ENCODE data around the gene THADA.

THADA gene

DNA sequence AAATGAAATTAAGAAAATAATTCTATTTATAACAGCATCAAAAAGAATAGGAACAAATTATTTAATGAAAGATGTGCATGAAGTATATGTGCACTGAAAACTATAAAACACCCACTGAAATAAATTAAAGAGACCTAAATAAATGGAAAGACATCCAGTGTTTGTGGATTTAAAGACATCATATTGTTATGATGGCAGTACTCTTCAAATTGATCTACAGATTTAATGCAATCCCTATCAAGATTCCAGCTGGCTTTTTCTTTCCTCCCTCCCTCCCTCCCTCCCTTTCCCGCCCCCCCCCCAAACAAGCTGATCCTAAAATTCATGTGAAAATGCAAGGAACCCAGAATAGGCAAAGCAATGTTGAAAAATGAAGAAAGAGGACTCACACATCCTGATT lies 285.9 kb downstream of the THADA start:
- no peak overlapping the region for H3K27ac ChIP-seq (ENCODE audit: low read depth, low read length)

DNA sequence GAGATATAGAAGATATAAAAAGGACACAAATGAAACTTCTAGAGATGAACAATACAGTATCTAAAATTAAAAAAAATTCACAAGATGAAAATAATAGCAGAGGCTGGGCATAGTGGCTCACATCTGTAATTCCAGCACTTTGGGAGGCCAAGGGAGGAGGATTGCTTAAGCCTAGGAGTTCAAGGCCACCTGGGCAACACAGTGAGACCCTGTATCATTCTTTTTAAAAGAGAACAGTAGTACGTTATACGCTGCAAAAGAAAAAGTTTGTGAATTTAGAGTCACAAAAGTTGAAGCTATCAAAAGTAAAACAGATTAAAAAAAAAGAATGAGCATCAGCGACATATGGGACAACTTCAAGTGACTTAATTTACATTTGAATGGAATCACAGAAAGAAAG lies 287.9 kb downstream of the THADA start:
- Histone ChIP-seq H3K9me3 (ENCODE audit: control insufficient read depth, insufficient read depth, low read depth, low read length) (no peaks in the 10 kb centered on the region), H3K4me3 (ENCODE audit: low read depth, low read length) (no peak overlapping the region), H3K4me1 (ENCODE audit: control insufficient read depth, insufficient read depth, low read length) (no peaks in the 10 kb centered on the region), H3K27me3 (ENCODE audit: control insufficient read depth, insufficient read depth, low read length) (no peaks in the 10 kb centered on the region), H3K36me3 (ENCODE audit: control insufficient read depth, insufficient read depth, low read length) (no peaks in the 10 kb centered on the region), H3K9ac (ENCODE audit: low read length) (no peak overlapping the region), H3K27ac (ENCODE audit: low read depth, low read length) (no peak overlapping the region)

More for the DNA sequence above, 285.9 kb downstream of the THADA start:
- H3K4me1 ChIP-seq (ENCODE audit: control insufficient read depth, insufficient read depth, low read length): no peaks in the 10 kb centered on the region
- no peaks in the 10 kb centered on the region for H3K9me3 ChIP-seq (ENCODE audit: control insufficient read depth, insufficient read depth, low read depth, low read length)
- no peaks in the 10 kb centered on the region for H3K27me3 ChIP-seq (ENCODE audit: control insufficient read depth, insufficient read depth, low read length)
- H3K9ac ChIP-seq (ENCODE audit: low read length): no peak overlapping the region
- H3K4me3 ChIP-seq (ENCODE audit: low read depth, low read length): no peak overlapping the region
- H3K36me3 ChIP-seq (ENCODE audit: control insufficient read depth, insufficient read depth, low read length): no peaks in the 10 kb centered on the region

DNA sequence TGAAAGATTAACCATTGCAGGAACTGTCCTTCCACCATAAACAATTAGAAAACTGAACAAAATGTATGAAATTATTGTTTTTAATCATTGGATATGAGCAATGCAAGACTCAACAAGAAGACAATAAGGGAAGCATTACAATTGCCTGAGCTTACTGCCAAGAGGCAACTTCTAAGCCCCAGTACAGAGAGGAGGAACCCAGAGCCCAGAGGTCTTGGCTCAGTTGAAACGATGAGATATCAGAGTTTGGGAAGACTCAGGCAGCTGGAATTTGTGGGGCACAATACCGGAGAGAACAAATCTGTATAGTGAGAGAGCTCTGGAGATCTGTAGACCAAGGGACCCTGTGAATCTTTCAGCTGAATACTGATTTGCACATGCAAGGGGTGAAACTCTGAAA lies 288.8 kb downstream of the THADA start:
- no peaks in the 10 kb centered on the region for H3K9me3 ChIP-seq (ENCODE audit: control insufficient read depth, insufficient read depth, low read depth, low read length)
- no peak overlapping the region for H3K27ac ChIP-seq (ENCODE audit: low read depth, low read length)
- no peaks in the 10 kb centered on the region for H3K27me3 ChIP-seq (ENCODE audit: control insufficient read depth, insufficient read depth, low read length)
- no peak overlapping the region for H3K9ac ChIP-seq (ENCODE audit: low read length)
- H3K4me3 ChIP-seq (ENCODE audit: low read depth, low read length): no peak overlapping the region
- no peaks in the 10 kb centered on the region for H3K36me3 ChIP-seq (ENCODE audit: control insufficient read depth, insufficient read depth, low read length)
- no peaks in the 10 kb centered on the region for H3K4me1 ChIP-seq (ENCODE audit: control insufficient read depth, insufficient read depth, low read length)

DNA sequence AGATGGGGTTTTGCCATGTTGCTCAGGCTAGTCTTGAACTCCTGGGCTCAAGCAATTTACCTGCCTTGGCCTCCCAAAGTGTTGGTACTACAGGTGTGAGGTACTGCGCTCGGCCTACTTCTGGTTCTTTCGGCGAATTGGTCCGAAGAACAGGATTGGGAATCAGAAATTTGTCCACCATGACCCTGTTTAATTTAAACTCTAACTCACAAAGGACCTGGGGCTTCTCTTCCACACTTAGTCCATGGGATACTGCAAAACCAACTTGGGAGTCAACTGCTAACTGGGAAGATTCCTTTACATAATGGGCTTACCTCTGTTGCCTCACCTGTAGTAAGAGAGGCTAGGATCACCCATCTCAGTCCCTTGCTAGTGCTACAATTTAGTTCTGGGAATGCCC lies 289.6 kb downstream of the THADA start:
- no peak overlapping the region for H3K27ac ChIP-seq (ENCODE audit: low read depth, low read length)
- H3K4me1 ChIP-seq (ENCODE audit: control insufficient read depth, insufficient read depth, low read length): no peaks in the 10 kb centered on the region
- H3K36me3 ChIP-seq (ENCODE audit: control insufficient read depth, insufficient read depth, low read length): no peaks in the 10 kb centered on the region
- no peaks in the 10 kb centered on the region for H3K27me3 ChIP-seq (ENCODE audit: control insufficient read depth, insufficient read depth, low read length)
- no peaks in the 10 kb centered on the region for H3K9me3 ChIP-seq (ENCODE audit: control insufficient read depth, insufficient read depth, low read depth, low read length)
- H3K4me3 ChIP-seq (ENCODE audit: low read depth, low read length): no peak overlapping the region
- no peak overlapping the region for H3K9ac ChIP-seq (ENCODE audit: low read length)

DNA sequence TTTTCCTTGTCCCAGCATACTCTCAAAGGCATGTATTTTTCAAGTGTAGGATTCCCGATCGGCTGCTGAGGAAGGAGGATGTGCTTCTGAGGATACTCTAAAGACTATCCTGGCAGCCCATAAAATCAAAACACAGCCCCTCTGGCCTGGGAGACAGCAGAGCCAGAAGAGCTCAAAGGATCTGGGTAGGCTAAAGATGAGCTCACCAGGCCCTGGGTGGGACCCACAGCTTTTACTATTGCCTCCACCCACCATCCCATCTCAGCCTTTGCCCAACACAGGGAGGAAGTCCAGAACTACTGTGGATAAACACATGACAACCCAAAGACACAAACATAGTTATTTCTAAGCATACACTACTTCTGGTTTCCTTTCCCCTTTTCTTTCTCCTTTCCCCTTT lies 290.3 kb downstream of the THADA start:
- Histone ChIP-seq H3K27ac (ENCODE audit: low read depth, low read length) (no peak overlapping the region), H3K4me1 (ENCODE audit: control insufficient read depth, insufficient read depth, low read length) (0 out of 2 replicates have a peak, but pooled peaks cover 3% of the 10 kb centered on the region), H3K9me3 (ENCODE audit: control insufficient read depth, insufficient read depth, low read depth, low read length) (no peaks in the 10 kb centered on the region), H3K4me3 (ENCODE audit: low read depth, low read length) (no peak overlapping the region), H3K9ac (ENCODE audit: low read length) (no peak overlapping the region), H3K27me3 (ENCODE audit: control insufficient read depth, insufficient read depth, low read length) (no peaks in the 10 kb centered on the region), H3K36me3 (ENCODE audit: control insufficient read depth, insufficient read depth, low read length) (no peaks in the 10 kb centered on the region)

DNA sequence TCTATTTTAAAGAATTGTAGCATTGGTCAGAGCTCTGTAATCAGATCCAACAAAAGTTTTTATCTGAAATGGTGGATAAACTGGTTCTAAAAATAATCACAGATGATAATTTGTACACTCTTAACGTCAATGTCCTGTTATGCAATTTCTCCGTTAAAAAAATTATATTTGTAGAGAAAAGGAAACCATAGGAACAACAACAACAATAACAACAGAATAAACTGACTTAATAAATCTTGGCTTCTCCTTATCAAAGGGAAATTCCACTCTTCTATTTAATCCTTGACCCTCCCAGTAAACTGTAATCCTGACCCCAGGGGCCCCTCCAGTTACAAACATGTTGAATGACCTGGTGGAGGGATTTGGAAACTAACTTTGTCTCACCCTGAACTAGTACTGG lies 290.8 kb downstream of the THADA start:
- H3K4me3 ChIP-seq (ENCODE audit: low read depth, low read length): no peak overlapping the region
- 0 out of 2 replicates have a peak, but pooled peaks cover 3% of the 10 kb centered on the region for H3K4me1 ChIP-seq (ENCODE audit: control insufficient read depth, insufficient read depth, low read length)
- no peaks in the 10 kb centered on the region for H3K36me3 ChIP-seq (ENCODE audit: control insufficient read depth, insufficient read depth, low read length)
- H3K27ac ChIP-seq (ENCODE audit: low read depth, low read length): no peak overlapping the region
- no peak overlapping the region for H3K9ac ChIP-seq (ENCODE audit: low read length)
- H3K27me3 ChIP-seq (ENCODE audit: control insufficient read depth, insufficient read depth, low read length): no peaks in the 10 kb centered on the region
- H3K9me3 ChIP-seq (ENCODE audit: control insufficient read depth, insufficient read depth, low read depth, low read length): no peaks in the 10 kb centered on the region

- no peak overlapping the region for H3K4me3 ChIP-seq (ENCODE audit: low read depth, low read length)
- H3K9ac ChIP-seq (ENCODE audit: low read length): no peak overlapping the region
- H3K9me3 ChIP-seq (ENCODE audit: control insufficient read depth, insufficient read depth, low read depth, low read length): no peaks in the 10 kb centered on the region
- no peaks in the 10 kb centered on the region for H3K27me3 ChIP-seq (ENCODE audit: control insufficient read depth, insufficient read depth, low read length)
- H3K4me1 ChIP-seq (ENCODE audit: control insufficient read depth, insufficient read depth, low read length): 0 out of 2 replicates have a peak, but pooled peaks cover 3% of the 10 kb centered on the region
- H3K36me3 ChIP-seq (ENCODE audit: control insufficient read depth, insufficient read depth, low read length): no peaks in the 10 kb centered on the region
- no peak overlapping the region for H3K27ac ChIP-seq (ENCODE audit: low read depth, low read length)
Measured at GRCh38 chr2:43303889-43304288, 291.9 kb downstream of the THADA start.

DNA sequence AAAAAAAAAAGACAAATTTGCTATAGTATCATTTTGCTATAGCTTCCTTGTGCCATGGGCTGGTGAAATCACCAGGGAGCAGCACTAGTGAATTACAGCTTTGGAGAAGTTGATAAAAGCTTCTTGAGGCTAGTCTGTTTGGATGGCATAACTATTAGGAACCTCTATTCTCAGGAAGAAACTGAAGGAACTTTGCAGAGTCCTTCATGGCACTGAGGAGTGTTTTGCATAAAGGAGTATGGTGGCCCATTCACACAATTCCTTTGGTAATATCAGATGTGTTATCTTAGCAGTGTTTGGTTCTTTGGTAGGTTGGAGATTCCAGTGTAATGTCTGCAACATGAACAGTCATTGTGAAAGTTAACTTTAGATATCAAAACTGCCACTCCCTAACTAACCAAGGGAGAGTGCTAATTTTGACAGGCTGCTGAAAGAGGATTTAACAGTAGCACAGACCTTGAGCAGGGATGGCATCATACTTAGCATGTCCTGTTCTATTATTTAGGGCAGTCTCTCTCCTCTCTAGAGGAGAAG lies 292.8 kb downstream of the THADA start:
- Histone ChIP-seq H3K27me3 (ENCODE audit: control insufficient read depth, insufficient read depth, low read length) (no peaks in the 10 kb centered on the region), H3K36me3 (ENCODE audit: control insufficient read depth, insufficient read depth, low read length) (no peaks in the 10 kb centered on the region), H3K4me3 (ENCODE audit: low read depth, low read length) (no peak overlapping the region), H3K27ac (ENCODE audit: low read depth, low read length) (no peak overlapping the region), H3K4me1 (ENCODE audit: control insufficient read depth, insufficient read depth, low read length) (0 out of 2 replicates have a peak, but pooled peaks cover 3% of the 10 kb centered on the region), H3K9ac (ENCODE audit: low read length) (no peak overlapping the region), H3K9me3 (ENCODE audit: control insufficient read depth, insufficient read depth, low read depth, low read length) (no peaks in the 10 kb centered on the region)

- no peak overlapping the region for H3K9ac ChIP-seq (ENCODE audit: low read length)
- no peaks in the 10 kb centered on the region for H3K36me3 ChIP-seq (ENCODE audit: control insufficient read depth, insufficient read depth, low read length)
- no peak overlapping the region for H3K27ac ChIP-seq (ENCODE audit: low read depth, low read length)
- 0 out of 2 replicates have a peak, but pooled peaks cover 3% of the 10 kb centered on the region for H3K4me1 ChIP-seq (ENCODE audit: control insufficient read depth, insufficient read depth, low read length)
- H3K9me3 ChIP-seq (ENCODE audit: control insufficient read depth, insufficient read depth, low read depth, low read length): no peaks in the 10 kb centered on the region
- H3K27me3 ChIP-seq (ENCODE audit: control insufficient read depth, insufficient read depth, low read length): no peaks in the 10 kb centered on the region
- no peak overlapping the region for H3K4me3 ChIP-seq (ENCODE audit: low read depth, low read length)
Measured at GRCh38 chr2:43302182-43302960, 293.5 kb downstream of the THADA start.

- no peak overlapping the region for H3K27ac ChIP-seq (ENCODE audit: low read depth, low read length)
- 0 out of 2 replicates have a peak, but pooled peaks cover 3% of the 10 kb centered on the region for H3K4me1 ChIP-seq (ENCODE audit: control insufficient read depth, insufficient read depth, low read length)
- H3K36me3 ChIP-seq (ENCODE audit: control insufficient read depth, insufficient read depth, low read length): no peaks in the 10 kb centered on the region
- H3K9ac ChIP-seq (ENCODE audit: low read length): no peak overlapping the region
- no peak overlapping the region for H3K4me3 ChIP-seq (ENCODE audit: low read depth, low read length)
- H3K27me3 ChIP-seq (ENCODE audit: control insufficient read depth, insufficient read depth, low read length): no peaks in the 10 kb centered on the region
- peaks cover 6% of the 10 kb centered on the region; the same call in 1 of the 2 replicates for H3K9me3 ChIP-seq (ENCODE audit: control insufficient read depth, insufficient read depth, low read depth, low read length)
Measured at GRCh38 chr2:43300781-43301583, 294.9 kb downstream of the THADA start.

- Histone ChIP-seq H3K9me3 (ENCODE audit: control insufficient read depth, insufficient read depth, low read depth, low read length) (peaks cover 7% of the 10 kb centered on the region; the same call in 1 of the 2 replicates), H3K4me3 (ENCODE audit: low read depth, low read length) (no peak overlapping the region), H3K27me3 (ENCODE audit: control insufficient read depth, insufficient read depth, low read length) (no peaks in the 10 kb centered on the region), H3K36me3 (ENCODE audit: control insufficient read depth, insufficient read depth, low read length) (no peaks in the 10 kb centered on the region), H3K27ac (ENCODE audit: low read depth, low read length) (no peak overlapping the region), H3K9ac (ENCODE audit: low read length) (no peak overlapping the region), H3K4me1 (ENCODE audit: control insufficient read depth, insufficient read depth, low read length) (0 out of 2 replicates have a peak, but pooled peaks cover 3% of the 10 kb centered on the region)
Measured at GRCh38 chr2:43300222-43300621, 295.6 kb downstream of the THADA start.
